ENCODE data around the gene ACER1.
"Not testable (repeated sequence)": the region's sequence is repeated elsewhere in the genome, so short reads cannot be mapped to it uniquely, and the experiment has no call there.

The ACER1 gene

GRCh38 chr19:6324757-6325156 is 8.7 kb downstream of the ACER1 start:
- no peak for TF ChIP-seq CTCF (conservative IDR thresholded peaks at IDR 0.05; ENCODE audit: low read depth)
- ChIA-PET CTCF (no interaction called here), POLR2A (ENCODE audit: low non-redundant PET) (no interaction called here)
- no peak overlapping the region for H3K27ac ChIP-seq
- DNase-seq (ENCODE audit: low spot score): no peak

- no peak for DNase-seq (ENCODE audit: low spot score)
- TF ChIP-seq CTCF (conservative IDR thresholded peaks at IDR 0.05; ENCODE audit: low read depth): no peak
- no peak overlapping the region for H3K27ac ChIP-seq
- ChIA-PET CTCF (no interaction called here), POLR2A (ENCODE audit: low non-redundant PET) (no interaction called here)
Observed at GRCh38 chr19:6322284-6322683, 11.1 kb downstream of the ACER1 start.

GRCh38 chr19:6319376-6319775 is 14.0 kb downstream of the ACER1 start:
- ChIA-PET CTCF (interaction anchor here (1.3 kb wide), 1 partner anchor 271 kb away, joined by 3 read pairs; no protein-coding TSS in a partner anchor), POLR2A (ENCODE audit: low non-redundant PET) (no interaction called here)
- no peak overlapping the region for H3K27ac ChIP-seq
- no peak for TF ChIP-seq CTCF (conservative IDR thresholded peaks at IDR 0.05; ENCODE audit: low read depth)
- no peak for DNase-seq (ENCODE audit: low spot score)

GRCh38 chr19:6318772-6319171 is 14.6 kb downstream of the ACER1 start:
- CTCF ChIA-PET: interaction anchor here (1.3 kb wide), 1 partner anchor 270 kb away, joined by 3 read pairs; no protein-coding TSS in a partner anchor
- POLR2A ChIA-PET (ENCODE audit: low non-redundant PET): no interaction called here

GRCh38 chr19:6315646-6316045 is 17.8 kb downstream of the ACER1 start:
- CTCF ChIA-PET; H3K27ac ChIP-seq; DNase-seq (ENCODE audit: low spot score); POLR2A ChIA-PET (ENCODE audit: low non-redundant PET): not testable (repeated sequence)

More at GRCh38 chr19:6318772-6319171, 14.6 kb downstream of the ACER1 start:
- DNase-seq (ENCODE audit: low spot score): peak; percentile 45
- TF ChIP-seq CTCF (conservative IDR thresholded peaks at IDR 0.05; ENCODE audit: low read depth): no peak
- H3K27ac ChIP-seq: no peak overlapping the region

GRCh38 chr19:6313398-6313969 is 19.9 kb downstream of the ACER1 start:
- POLR2A ChIA-PET (ENCODE audit: low non-redundant PET): no interaction called here
- no peak for TF ChIP-seq CTCF (conservative IDR thresholded peaks at IDR 0.05; ENCODE audit: low read depth)
- CTCF ChIA-PET: no interaction called here
- no peak overlapping the region for H3K27ac ChIP-seq
- no peak for DNase-seq (ENCODE audit: low spot score)

GRCh38 chr19:6312018-6312417 is 21.4 kb downstream of the ACER1 start:
- ChIA-PET POLR2A (ENCODE audit: low non-redundant PET) (no interaction called here), CTCF (interaction anchor here (0.5 to 0.7 kb wide), 2 partner anchors 36 to 87 kb away, joined by 3 read pairs; no protein-coding TSS in a partner anchor)
- TF ChIP-seq CTCF (conservative IDR thresholded peaks at IDR 0.05; ENCODE audit: low read depth): no peak

More at GRCh38 chr19:6312018-6312417, 21.4 kb downstream of the ACER1 start:
- no peak for DNase-seq (ENCODE audit: low spot score)
- H3K27ac ChIP-seq: no peak overlapping the region

Data from RWPE1 (cell line).